Gastroesophageal sphincter (tissue), 4 donors: ENCODE results near the gene KCNMA1. TPM values are rescaled to one million over a fixed set of nuclear protein-coding genes. Genes with fewer than 3 reads are reported as not detected.

Source experiments
- ATAC-seq: fragments of 150-250 bp; one replicate; pipeline ENCODE4 v1.9.1; 2016; ENCODE audit warnings: mild to moderate bottlenecking, moderate library complexity
- H3K27ac ChIP-seq, 4 donors: fragments of 200-600 bp; sonication (generic) in 3 of 4; 1 replicate in 3 of 4; 2 replicates in 1 of 4; pipeline ENCODE4 v1.5.1; 2016 to 2019
- H3K27me3 ChIP-seq: fragments of 200-600 bp; sonication (generic); one replicate; pipeline ENCODE4 v1.5.1; 2019
- H3K36me3 ChIP-seq, 2 donors: fragments of 200-600 bp; sonication (generic); one replicate each; pipeline ENCODE4 v1.5.1; 2019; ENCODE audit warnings: control low read depth in 1 of 2
- H3K4me1 ChIP-seq, 3 donors: fragments of 200-600 bp; sonication (generic); 1 replicate in 2 of 3; 2 replicates in 1 of 3; pipeline ENCODE4 v1.5.1; 2016 to 2019; ENCODE audit warnings: control low read depth in 2 of 3
- H3K4me3 ChIP-seq, 2 donors: fragments of 200-600 bp; sonication (generic); one replicate each; pipeline ENCODE4 v1.5.1; 2019; ENCODE audit warnings: mild to moderate bottlenecking in 1 of 2, moderate library complexity in 1 of 2
- H3K9me3 ChIP-seq, 3 donors: fragments of 200-600 bp; sonication (generic); one replicate each; pipeline ENCODE4 v1.5.1; 2017 to 2019; ENCODE audit warnings: control low read depth in 2 of 3
- CTCF ChIP-seq, 4 experiments: fragments of 200-600 bp in 2 of 4; fragments of 450-650 bp in 2 of 4; sonication (generic) in 1 of 4; IDR thresholded peaks; one replicate each; pipeline ENCODE4 v1.5.1; 2017 to 2019; ENCODE audit warnings: antibody characterized with exemption in 4 of 4, mild to moderate bottlenecking in 2 of 4, moderate library complexity in 2 of 4
- EP300 ChIP-seq: sonication (generic); formaldehyde crosslinking; IDR thresholded peaks from one replicate; pipeline ENCODE4 v1.6.1; 2017; ENCODE audit warnings: antibody characterized with exemption, mild to moderate bottlenecking
- POLR2A ChIP-seq, 2 donors: fragments of 450-650 bp; IDR thresholded peaks; one replicate each; pipeline ENCODE4 v1.6.1; 2017; ENCODE audit warnings: antibody characterized with exemption in 2 of 2, mild to moderate bottlenecking in 2 of 2, moderate library complexity in 1 of 2
- POLR2AphosphoS5 ChIP-seq: sonication (generic); formaldehyde crosslinking; IDR thresholded peaks from one replicate; pipeline ENCODE4 v1.6.1; 2017; ENCODE audit warnings: antibody characterized with exemption
- WGBS, 2 donors: methylation state at CpG; one replicate each; pipeline ENCODE4 v1.1.5; 2018; ENCODE audit warnings: low coverage in 1 of 2; 5-methylcytosine and 5-hydroxymethylcytosine counted together
- total RNA-seq, 4 donors: library from RNA; depleted of rRNA; stranded (reverse); fragments of >200 nt; gene quantifications; one replicate each; pipeline ENCODE4 v1.1.0, GENCODE V29; 2016

The KCNMA1 gene
- total RNA-seq, 4 donors from 2014 or later, result 168 to 389 (median 323) TPM

DNA sequence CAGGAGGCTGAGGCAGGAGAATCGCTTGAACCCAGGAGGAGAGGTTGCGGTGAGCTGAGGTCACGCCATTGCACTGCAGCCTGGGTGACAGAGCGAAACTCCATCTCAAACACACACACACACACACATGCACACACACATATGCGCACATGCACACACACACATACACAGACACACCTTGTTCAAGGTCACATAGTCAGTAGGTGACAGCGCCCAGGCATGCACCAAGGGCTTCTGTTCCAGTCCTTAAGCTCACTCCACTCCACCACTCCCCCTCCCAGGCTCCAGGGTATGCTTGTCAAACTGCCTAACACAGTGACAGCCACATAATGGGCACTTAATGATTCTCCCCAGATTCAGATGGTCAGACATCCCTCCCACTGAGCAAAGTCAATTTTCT, 37.0 kb downstream of the KCNMA1 start:
- 92% methylated on average over 2 of the region's 6 CpGs; no CpG with 5 or more reads in 1 of the 2 donors for WGBS, 2 donors
- no peaks in the 10 kb centered on the region for H3K9me3 ChIP-seq
- no peak for ATAC-seq
- peaks cover 0 to 71% (median 20%) of the 10 kb centered on the region in 3 donors for H3K4me1 ChIP-seq
- H3K4me3 ChIP-seq, result no peak overlapping the region
- TF ChIP-seq CTCF (IDR thresholded peaks at IDR 0.05) (no peak), POLR2AphosphoS5 (no peak), POLR2A (IDR thresholded peaks at IDR 0.05) (no peak), EP300 (no peak)
- peak overlapping the region in 3 of 4 donors; percentile 31 to 59 (median 54) for H3K27ac ChIP-seq
- H3K27me3 ChIP-seq, result no peaks in the 10 kb centered on the region
- H3K36me3 ChIP-seq, result no peaks in the 10 kb centered on the region

DNA sequence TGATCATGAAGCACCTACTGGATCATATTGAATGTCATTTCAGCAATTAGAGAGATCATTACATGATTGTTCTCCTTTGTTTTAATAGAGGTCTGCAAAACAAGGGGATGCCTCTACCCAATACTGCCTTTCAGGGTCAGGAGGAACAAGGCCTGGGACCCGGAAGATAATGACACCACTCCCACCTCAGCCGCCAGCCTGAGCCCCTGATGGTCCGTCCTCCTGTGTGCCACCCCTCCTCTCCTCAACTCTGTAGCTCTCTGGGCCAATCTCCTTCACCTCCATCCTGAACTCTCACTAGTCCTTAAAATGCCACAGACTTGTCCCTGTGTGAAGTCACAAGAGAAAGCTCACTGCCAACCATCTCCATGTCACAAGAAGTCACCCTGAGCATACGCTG, 38.0 kb downstream of the KCNMA1 start:
- no peak overlapping the region for H3K4me3 ChIP-seq
- WGBS, 2 donors, result 86 to 96% methylated on average over 3 to 4 of the region's 4 CpGs
- H3K9me3 ChIP-seq, result no peaks in the 10 kb centered on the region
- ATAC-seq, result no peak
- peak overlapping the region in 3 of 4 donors; percentile 5 to 59 (median 28) for H3K27ac ChIP-seq
- peaks cover 0 to 66% (median 17%) of the 10 kb centered on the region in 3 donors for H3K4me1 ChIP-seq
- no peak for TF ChIP-seq POLR2AphosphoS5
- no peak for TF ChIP-seq CTCF (IDR thresholded peaks at IDR 0.05)
- TF ChIP-seq POLR2A (IDR thresholded peaks at IDR 0.05), result no peak
- TF ChIP-seq EP300, result no peak
- no peaks in the 10 kb centered on the region for H3K27me3 ChIP-seq
- H3K36me3 ChIP-seq, result no peaks in the 10 kb centered on the region

DNA sequence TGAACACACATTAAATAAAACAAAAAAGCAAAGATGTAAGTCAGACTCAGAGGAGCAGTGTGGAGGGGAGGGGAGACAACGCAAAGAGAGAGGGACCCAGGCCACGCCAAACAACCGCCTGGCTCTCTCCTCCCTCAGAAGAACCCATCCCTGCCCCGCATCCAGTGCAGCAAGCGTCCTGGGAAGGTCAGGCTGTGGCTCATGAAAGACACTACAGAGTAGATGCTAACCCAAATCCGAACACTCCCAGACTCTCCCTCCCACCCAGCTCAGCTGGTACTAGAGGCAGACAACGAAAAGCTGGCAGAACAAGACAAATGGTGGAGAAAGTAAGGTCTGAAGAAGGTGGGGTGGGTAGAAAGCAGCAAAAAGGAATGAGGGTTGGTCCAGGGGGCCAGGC, 39.0 kb downstream of the KCNMA1 start:
- no peak overlapping the region for H3K4me3 ChIP-seq
- TF ChIP-seq EP300 (no peak), CTCF (IDR thresholded peaks at IDR 0.05) (no peak), POLR2A (IDR thresholded peaks at IDR 0.05) (no peak), POLR2AphosphoS5 (no peak)
- no peaks in the 10 kb centered on the region for H3K9me3 ChIP-seq
- 18% methylated on average over 4 of the region's 7 CpGs; no CpG with 5 or more reads in 1 of the 2 donors for WGBS, 2 donors
- H3K27me3 ChIP-seq, result no peaks in the 10 kb centered on the region
- peak overlapping the region in 3 of 4 donors; percentile 60 to 62 (median 61) for H3K27ac ChIP-seq
- peaks cover 0 to 66% (median 17%) of the 10 kb centered on the region in 3 donors for H3K4me1 ChIP-seq
- ATAC-seq, result no peak
- no peaks in the 10 kb centered on the region for H3K36me3 ChIP-seq

DNA sequence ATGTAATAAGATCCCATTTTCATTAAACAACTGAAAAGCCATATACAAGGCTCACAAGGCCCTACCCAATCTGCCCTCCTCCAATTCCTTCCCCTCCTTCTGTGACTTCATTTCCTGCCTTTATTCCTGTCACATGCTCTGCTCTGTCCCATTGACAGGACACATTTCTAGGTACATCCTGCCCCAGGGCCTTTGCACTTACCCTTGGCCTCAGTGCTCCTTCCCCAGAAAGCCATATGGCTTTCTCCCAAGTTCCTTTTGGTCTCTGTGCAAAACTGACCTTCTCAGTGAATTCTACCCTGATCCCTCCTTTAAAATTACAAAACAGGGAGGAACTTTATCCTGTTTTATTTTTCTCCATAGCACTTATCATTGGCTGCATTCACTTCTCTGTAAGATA, 40.0 kb downstream of the KCNMA1 start:
- Histone ChIP-seq H3K4me3 (no peak overlapping the region), H3K36me3 (no peaks in the 10 kb centered on the region), H3K27ac (no peak overlapping the region), H3K27me3 (no peaks in the 10 kb centered on the region), H3K4me1 (peaks cover 0 to 66% (median 19%) of the 10 kb centered on the region in 3 donors), H3K9me3 (no peaks in the 10 kb centered on the region)
- TF ChIP-seq POLR2AphosphoS5 (no peak), POLR2A (IDR thresholded peaks at IDR 0.05) (no peak), EP300 (no peak), CTCF (IDR thresholded peaks at IDR 0.05) (no peak)
- no peak for ATAC-seq

DNA sequence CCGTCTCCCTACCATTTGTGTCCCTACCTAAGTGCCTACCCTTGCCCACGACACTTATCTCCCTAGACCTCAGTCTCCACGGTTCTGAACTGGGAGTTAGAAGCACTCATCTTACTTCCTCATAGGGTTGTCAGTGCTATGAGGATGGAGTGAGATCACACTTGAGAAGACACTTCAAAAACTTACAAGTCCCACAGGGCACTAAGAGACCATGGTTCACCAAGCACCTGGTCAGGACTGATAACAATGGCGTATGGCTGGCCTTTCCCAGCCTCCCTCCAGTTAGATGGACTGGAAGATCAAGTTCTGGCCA, 43.2 kb downstream of the KCNMA1 start:
- ATAC-seq, result no peak
- WGBS, 2 donors, result 57 to 88% methylated on average over 1 of the region's 4 CpGs

More for the DNA sequence above, 43.2 kb downstream of the KCNMA1 start:
- TF ChIP-seq EP300, result no peak
- TF ChIP-seq CTCF (IDR thresholded peaks at IDR 0.05), result no peak
- no peak for TF ChIP-seq POLR2AphosphoS5
- no peak for TF ChIP-seq POLR2A (IDR thresholded peaks at IDR 0.05)
- H3K36me3 ChIP-seq, result no peaks in the 10 kb centered on the region
- peak overlapping the region in 3 of 4 donors; percentile 86 to 89 (median 87) for H3K27ac ChIP-seq
- H3K4me3 ChIP-seq, result no peak overlapping the region
- no peaks in the 10 kb centered on the region for H3K27me3 ChIP-seq
- H3K4me1 ChIP-seq, result peaks cover 7 to 70% (median 16%) of the 10 kb centered on the region in 3 donors
- H3K9me3 ChIP-seq, result no peaks in the 10 kb centered on the region
